GM12873 (cell line): Measurements from ENCODE around the gene ZC3H12A.

Experiments used
- TF ChIP-seq, protein P1 (sequence below): IDR thresholded peaks from 2 replicates; pipeline ENCODE4 v1.5.1; 2012; ENCODE audit warnings: low read depth, mild to moderate bottlenecking, moderate library complexity, low read length, control low read depth; ENCODE audit not compliant: insufficient read depth; ENCODE audit errors: missing control alignments

ZC3H12A gene

GRCh38 chr1:37479255-37480124 lies 5.1 kb downstream of the ZC3H12A start:
- TF ChIP-seq, protein P1, sequence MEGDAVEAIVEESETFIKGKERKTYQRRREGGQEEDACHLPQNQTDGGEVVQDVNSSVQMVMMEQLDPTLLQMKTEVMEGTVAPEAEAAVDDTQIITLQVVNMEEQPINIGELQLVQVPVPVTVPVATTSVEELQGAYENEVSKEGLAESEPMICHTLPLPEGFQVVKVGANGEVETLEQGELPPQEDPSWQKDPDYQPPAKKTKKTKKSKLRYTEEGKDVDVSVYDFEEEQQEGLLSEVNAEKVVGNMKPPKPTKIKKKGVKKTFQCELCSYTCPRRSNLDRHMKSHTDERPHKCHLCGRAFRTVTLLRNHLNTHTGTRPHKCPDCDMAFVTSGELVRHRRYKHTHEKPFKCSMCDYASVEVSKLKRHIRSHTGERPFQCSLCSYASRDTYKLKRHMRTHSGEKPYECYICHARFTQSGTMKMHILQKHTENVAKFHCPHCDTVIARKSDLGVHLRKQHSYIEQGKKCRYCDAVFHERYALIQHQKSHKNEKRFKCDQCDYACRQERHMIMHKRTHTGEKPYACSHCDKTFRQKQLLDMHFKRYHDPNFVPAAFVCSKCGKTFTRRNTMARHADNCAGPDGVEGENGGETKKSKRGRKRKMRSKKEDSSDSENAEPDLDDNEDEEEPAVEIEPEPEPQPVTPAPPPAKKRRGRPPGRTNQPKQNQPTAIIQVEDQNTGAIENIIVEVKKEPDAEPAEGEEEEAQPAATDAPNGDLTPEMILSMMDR = no peak

DNA sequence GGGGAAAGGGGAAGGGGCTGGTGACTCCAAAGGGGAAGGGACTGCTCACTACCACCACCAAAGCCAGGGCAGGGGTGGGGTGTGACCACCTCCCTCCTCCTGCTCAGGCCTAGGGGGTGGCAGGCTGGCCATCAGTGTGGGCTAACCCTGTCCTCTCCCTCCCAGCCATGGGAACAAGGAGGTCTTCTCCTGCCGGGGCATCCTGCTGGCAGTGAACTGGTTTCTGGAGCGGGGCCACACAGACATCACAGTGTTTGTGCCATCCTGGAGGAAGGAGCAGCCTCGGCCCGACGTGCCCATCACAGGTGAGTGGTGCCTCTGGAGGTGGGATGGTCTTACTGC lies 5.7 kb downstream of the ZC3H12A start:
- TF ChIP-seq, protein P1 = no peak

- TF ChIP-seq, protein P1 = no peak
Observed at GRCh38 chr1:37480581-37481288, 6.4 kb downstream of the ZC3H12A start.

GRCh38 chr1:37481289-37482003 lies 7.1 kb downstream of the ZC3H12A start:
- TF ChIP-seq, protein P1 = no peak

DNA sequence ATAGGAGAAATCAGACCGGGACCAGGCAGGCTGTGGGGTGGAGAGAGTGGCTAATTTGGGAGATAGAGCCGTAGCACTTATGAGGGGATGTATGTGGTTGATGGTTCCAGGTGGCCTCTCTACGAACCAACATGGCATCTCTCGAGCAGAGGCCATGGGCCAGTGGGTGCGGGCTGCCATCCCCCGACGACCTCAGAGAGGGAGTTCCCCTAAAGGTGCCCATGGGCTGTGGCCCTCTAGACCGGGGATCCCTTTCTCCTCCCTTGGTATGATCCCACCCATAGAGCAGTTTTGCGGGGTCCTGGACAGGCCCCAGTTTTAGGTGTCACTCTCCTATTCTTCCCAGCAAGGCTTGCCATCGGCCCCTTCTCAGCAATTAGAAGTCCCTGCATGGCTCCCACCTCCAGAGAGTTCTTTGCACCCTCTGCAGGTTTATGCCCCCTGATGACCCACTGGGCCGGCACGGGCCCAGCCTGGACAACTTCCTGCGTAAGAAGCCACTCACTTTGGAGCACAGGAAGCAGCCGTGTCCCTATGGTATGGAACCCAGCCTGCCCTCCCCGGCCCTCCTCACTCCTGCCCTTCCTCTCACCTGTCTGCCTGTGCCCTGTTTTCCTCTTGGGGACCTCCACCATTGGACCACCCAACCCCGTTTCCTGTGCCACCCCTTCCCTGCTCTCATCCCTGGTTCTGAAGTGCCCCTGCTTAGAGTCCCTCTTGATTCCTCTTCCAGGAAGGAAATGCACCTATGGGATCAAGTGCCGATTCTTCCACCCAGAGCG lies 7.8 kb downstream of the ZC3H12A start:
- TF ChIP-seq, protein P1 = no peak

GRCh38 chr1:37482796-37483744 lies 8.7 kb downstream of the ZC3H12A start:
- TF ChIP-seq, protein P1 = no peak
